Breast epithelium (tissue), 3 donors: ENCODE results near the gene POC1A.
A peak's percentile ranks its signal among the peaks of the same experiment; 100 is the strongest.

Source experiments
- CTCF ChIP-seq, 3 donors: fragments of 450-650 bp; IDR thresholded peaks; one replicate each; pipeline ENCODE4 v1.5.1; 2016 to 2017; ENCODE audit warnings: antibody characterized with exemption in 3 of 3, mild to moderate bottlenecking in 3 of 3, moderate library complexity in 3 of 3
- POLR2A ChIP-seq: fragments of 450-650 bp; IDR thresholded peaks from one replicate; pipeline ENCODE4 v1.6.1; 2016; ENCODE audit warnings: antibody characterized with exemption, mild to moderate bottlenecking, moderate library complexity
- POLR2AphosphoS5 ChIP-seq, 3 donors: sonication (generic); formaldehyde crosslinking; IDR thresholded peaks; one replicate each; pipeline ENCODE4 v1.6.1; 2017; ENCODE audit warnings: antibody characterized with exemption in 3 of 3

DNA sequence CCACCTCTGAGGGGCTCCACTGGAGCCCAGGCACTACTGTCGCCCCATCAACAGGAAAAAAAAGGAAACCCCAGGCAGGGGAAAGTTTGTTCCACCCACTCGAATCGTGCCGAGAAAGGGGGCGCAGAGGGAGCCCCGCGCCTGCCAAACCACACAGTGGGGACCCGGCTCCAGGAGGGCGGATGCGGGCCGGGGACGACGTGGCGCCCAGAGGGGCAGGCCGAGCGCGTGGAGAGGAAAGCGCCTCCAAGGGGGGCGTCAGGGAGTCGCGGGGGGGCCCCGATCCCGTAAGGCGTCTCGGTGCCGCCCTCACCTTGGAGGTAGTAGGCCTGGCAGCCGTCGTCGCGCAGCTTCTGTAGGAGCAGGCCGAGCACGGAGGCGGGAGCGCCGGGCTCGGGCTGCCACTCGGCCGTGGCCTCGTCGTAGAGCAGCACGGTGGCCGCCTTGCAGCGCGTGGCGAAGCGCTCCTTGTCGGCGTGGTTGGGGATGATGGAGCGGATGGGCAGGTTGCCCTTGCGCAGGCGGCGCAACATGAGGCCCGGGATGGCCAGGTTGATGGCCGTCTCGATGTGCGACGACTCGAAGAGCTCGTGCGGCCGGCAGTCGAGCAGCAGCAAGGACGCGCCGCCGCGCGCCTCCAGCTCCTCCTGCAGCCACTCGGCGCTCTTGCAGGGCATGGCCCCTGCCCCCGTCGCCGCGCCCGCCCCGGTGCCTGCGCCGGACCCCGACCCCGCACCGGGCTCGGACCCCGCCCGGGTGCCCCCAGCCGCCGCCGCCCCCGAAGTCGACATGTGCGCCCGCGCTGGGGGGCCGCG, 98.5 kb downstream of the POC1A start:
- TF ChIP-seq CTCF (IDR thresholded peaks at IDR 0.05) (peak in 1 of 3 donors; percentile 15), POLR2A (no peak), POLR2AphosphoS5 (IDR thresholded peaks at IDR 0.05) (peak in 2 of 3 donors; percentile 19 to 52)
